Neuronal stem cell (in vitro differentiated cells): ENCODE data around the gene CUL9.

Experiments used
- DNase-seq: peaks from one replicate; pipeline ENCODE4 v3.0.0-alpha.2; 2013; ENCODE audit warnings: low spot score
- H2AFZ ChIP-seq: one replicate; pipeline ENCODE4 v1.6.1; 2013; ENCODE audit warnings: mild to moderate bottlenecking, low read length, inconsistent platforms
- H2AK5ac ChIP-seq: 2 replicates; pipeline ENCODE4 v1.6.1; 2013; ENCODE audit warnings: low read depth, mild to moderate bottlenecking, inconsistent platforms, low read length, moderate library complexity, mixed read lengths
- H2BK120ac ChIP-seq: 2 replicates; pipeline ENCODE4 v1.6.1; 2013; ENCODE audit warnings: low read depth, mild to moderate bottlenecking, inconsistent platforms, low read length, moderate library complexity, mixed read lengths
- H2BK12ac ChIP-seq: one replicate; pipeline ENCODE4 v1.6.1; 2013; ENCODE audit warnings: low read length, inconsistent platforms
- H2BK15ac ChIP-seq: 2 replicates; pipeline ENCODE4 v1.6.1; 2013; ENCODE audit warnings: mild to moderate bottlenecking, low read length, inconsistent platforms, mixed read lengths
- H2BK5ac ChIP-seq: one replicate; pipeline ENCODE4 v1.6.1; 2013; ENCODE audit warnings: inconsistent platforms, mild to moderate bottlenecking, low read length, moderate library complexity
- H3K14ac ChIP-seq: one replicate; pipeline ENCODE4 v1.6.1; 2013; ENCODE audit warnings: low read length, inconsistent platforms
- H3K18ac ChIP-seq: 2 replicates; pipeline ENCODE4 v1.6.1; 2013; ENCODE audit warnings: low read length, inconsistent platforms
- H3K23ac ChIP-seq: 2 replicates; pipeline ENCODE4 v1.6.1; 2013; ENCODE audit warnings: low read depth, mild to moderate bottlenecking, mixed read lengths, low read length, inconsistent platforms; ENCODE audit not compliant: poor library complexity
- H3K27ac ChIP-seq: replicated peaks from 3 replicates; pipeline ENCODE4 v1.5.1; 2013; ENCODE audit warnings: low read length, inconsistent platforms
- H3K27me3 ChIP-seq, 3 experiments: 2 replicates each; pipeline ENCODE4 v1.6.1; 2013; ENCODE audit warnings: low read length in 3 of 3, mild to moderate bottlenecking in 2 of 3, inconsistent platforms in 1 of 3, low read depth in 1 of 3, mixed read lengths in 1 of 3, moderate library complexity in 1 of 3; ENCODE audit not compliant: control insufficient read depth in 3 of 3, insufficient read depth in 3 of 3
- H3K36me3 ChIP-seq, 2 donors: replicated peaks in 1 of 2; 2 replicates each; pipeline ENCODE4 v1.6.1; 2013; ENCODE audit warnings: low read length in 2 of 2; ENCODE audit not compliant: control insufficient read depth in 2 of 2, insufficient read depth in 2 of 2
- H3K4ac ChIP-seq: 2 replicates; pipeline ENCODE4 v1.6.1; 2013; ENCODE audit warnings: inconsistent platforms, mild to moderate bottlenecking, low read length, moderate library complexity
- H3K4me1 ChIP-seq, 2 donors: 1 replicate in 1 of 2; 2 replicates in 1 of 2; pipeline ENCODE4 v1.6.1; 2013; ENCODE audit warnings: low read length in 2 of 2, low read depth in 1 of 2; ENCODE audit not compliant: control insufficient read depth in 2 of 2, insufficient read depth in 1 of 2
- H3K4me2 ChIP-seq: one replicate; pipeline ENCODE4 v1.6.1; 2013; ENCODE audit warnings: mild to moderate bottlenecking, low read length, inconsistent platforms; ENCODE audit not compliant: insufficient read depth, poor library complexity, severe bottlenecking
- H3K4me3 ChIP-seq, 2 donors: 2 replicates each; pipeline ENCODE4 v1.5.1; 2013; ENCODE audit warnings: low read length in 2 of 2, mild to moderate bottlenecking in 2 of 2, inconsistent platforms in 1 of 2, moderate library complexity in 1 of 2
- H3K79me1 ChIP-seq: one replicate; pipeline ENCODE4 v1.6.1; 2013; ENCODE audit warnings: low read depth, mild to moderate bottlenecking, inconsistent platforms, low read length, moderate library complexity
- H3K9ac ChIP-seq: one replicate; pipeline ENCODE4 v1.6.1; 2013; ENCODE audit warnings: mild to moderate bottlenecking, low read depth, low read length, inconsistent platforms; ENCODE audit not compliant: poor library complexity
- H3K9me3 ChIP-seq, 2 donors: replicated peaks in 1 of 2; 2 replicates each; pipeline versions ENCODE3 to v1.6.1; 2013; ENCODE audit warnings: low read length in 2 of 2, mild to moderate bottlenecking in 2 of 2, inconsistent platforms in 1 of 2, low read depth in 1 of 2, mixed read lengths in 1 of 2, moderate library complexity in 1 of 2; ENCODE audit not compliant: control insufficient read depth in 2 of 2, insufficient read depth in 1 of 2
- H4K8ac ChIP-seq: one replicate; pipeline ENCODE4 v1.6.1; 2013; ENCODE audit warnings: low read depth, mild to moderate bottlenecking, inconsistent platforms, low read length, moderate library complexity
- H4K91ac ChIP-seq: one replicate; pipeline ENCODE4 v1.6.1; 2013; ENCODE audit warnings: low read length, low read depth, mild to moderate bottlenecking, inconsistent platforms; ENCODE audit not compliant: poor library complexity
- WGBS, 2 donors: extraction: QIAGEN DNeasy Blood & Tissue Kit; methylation state at CpG; one replicate each; pipeline ENCODE4 v1.1.7; 2013; ENCODE audit warnings: missing lambda C conversion rate in 2 of 2, mixed read lengths in 1 of 2; ENCODE audit not compliant: insufficient read length in 2 of 2, insufficient replicate concordance in 1 of 2; ENCODE audit errors: extremely low coverage in 2 of 2; 5-methylcytosine and 5-hydroxymethylcytosine counted together

Gene CUL9

GRCh38 chr6:43255408-43256054, 73.5 kb downstream of the CUL9 start:
- no peak overlapping the region for H3K23ac ChIP-seq

GRCh38 chr6:43256670-43257366, 74.8 kb downstream of the CUL9 start:
- no peak overlapping the region for H4K8ac ChIP-seq
- no peak overlapping the region for H2AK5ac ChIP-seq
- WGBS, 2 donors = no CpG with 5 or more reads among the region's 9 CpGs
- no peaks in the 10 kb centered on the region for H3K9me3 ChIP-seq
- H3K14ac ChIP-seq = peak overlapping the region; percentile 27
- peaks cover 4 to 13% of the 10 kb centered on the region in 2 donors for H3K36me3 ChIP-seq
- no peak overlapping the region for H3K18ac ChIP-seq
- H3K4ac ChIP-seq = no peak overlapping the region
- no peaks in the 10 kb centered on the region for H3K27me3 ChIP-seq
- no peak overlapping the region for H3K4me2 ChIP-seq
- H3K9ac ChIP-seq = no peak overlapping the region
- H3K79me1 ChIP-seq = no peaks in the 10 kb centered on the region
- H2AFZ ChIP-seq = no peak overlapping the region
- H2BK15ac ChIP-seq = no peak overlapping the region
- H4K91ac ChIP-seq = no peak overlapping the region
- no peak overlapping the region for H3K23ac ChIP-seq
- no peak overlapping the region for H3K27ac ChIP-seq
- no peak overlapping the region for H3K4me3 ChIP-seq
- H3K4me1 ChIP-seq = peaks cover 0 to under 1% of the 10 kb centered on the region in 2 donors
- H2BK12ac ChIP-seq = no peak overlapping the region
- H2BK5ac ChIP-seq = no peak overlapping the region
- DNase-seq = no peak
- no peak overlapping the region for H2BK120ac ChIP-seq

More at GRCh38 chr6:43255408-43256054, 73.5 kb downstream of the CUL9 start:
- Histone ChIP-seq H3K18ac (no peak overlapping the region), H3K27ac (no peak overlapping the region), H3K27me3 (no peaks in the 10 kb centered on the region), H2BK120ac (no peak overlapping the region), H2BK12ac (no peak overlapping the region), H3K9me3 (no peaks in the 10 kb centered on the region), H4K91ac (no peak overlapping the region), H2BK5ac (no peak overlapping the region), H3K4me2 (no peak overlapping the region), H3K14ac (no peak overlapping the region), H3K4me1 (peaks cover 2 to 11% of the 10 kb centered on the region in 2 donors), H3K4me3 (peak overlapping the region in 1 of 2 donors; percentile 18), H3K79me1 (no peaks in the 10 kb centered on the region), H3K9ac (peak overlapping the region; percentile 54), H3K4ac (no peak overlapping the region), H2BK15ac (no peak overlapping the region), H4K8ac (no peak overlapping the region), H3K36me3 (peaks cover 4 to 13% of the 10 kb centered on the region in 2 donors), H2AFZ (no peak overlapping the region), H2AK5ac (peak overlapping the region; percentile 11)
- no peak for DNase-seq
- WGBS, 2 donors = no CpG with 5 or more reads among the region's 11 CpGs

DNA sequence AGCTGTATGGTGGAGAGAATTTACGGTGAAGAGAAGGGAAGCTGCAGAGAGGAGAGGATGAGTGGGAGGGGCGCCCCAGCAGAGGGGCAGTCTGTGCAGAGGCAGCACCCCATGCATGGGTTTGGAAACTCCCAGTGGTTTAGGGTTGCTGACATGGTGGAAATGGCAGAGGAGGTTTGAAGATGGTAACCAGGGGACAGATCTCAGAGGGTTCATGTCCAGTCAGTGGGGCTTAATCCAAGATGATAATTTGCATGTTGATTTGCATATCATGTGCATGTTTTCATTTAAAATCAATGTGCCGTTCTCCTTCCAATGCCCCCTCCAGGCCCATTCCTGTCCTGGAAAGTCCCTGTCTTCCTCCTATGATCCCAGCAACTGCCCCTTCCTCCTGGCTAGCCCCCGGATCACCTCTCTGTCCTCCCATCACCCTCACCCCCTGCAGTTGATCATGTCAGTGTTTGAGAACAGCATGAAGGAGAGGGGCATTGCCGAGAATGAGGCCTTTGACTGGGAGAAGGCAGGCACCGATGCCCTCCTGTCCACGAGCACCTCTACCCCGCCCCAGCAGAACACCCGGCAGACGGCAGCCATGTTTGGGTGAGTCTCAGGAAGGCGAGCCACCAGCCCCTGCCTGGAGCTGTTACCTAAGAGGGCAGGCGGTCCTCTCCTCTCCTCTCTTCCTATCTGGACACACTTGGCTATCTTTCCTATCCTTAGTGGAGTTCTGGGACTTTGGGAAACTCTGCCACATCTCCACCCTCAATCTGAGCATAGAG, 75.6 kb downstream of the CUL9 start:
- no peak overlapping the region for H3K18ac ChIP-seq
- peak overlapping the region; percentile 27 for H3K14ac ChIP-seq
- H4K91ac ChIP-seq = no peak overlapping the region
- no peak overlapping the region for H3K4ac ChIP-seq
- peaks cover 4 to 13% of the 10 kb centered on the region in 2 donors for H3K36me3 ChIP-seq
- H2BK5ac ChIP-seq = no peak overlapping the region
- H3K4me1 ChIP-seq = peaks cover 0 to 3% of the 10 kb centered on the region in 2 donors
- H2BK12ac ChIP-seq = no peak overlapping the region
- no peak overlapping the region for H2BK15ac ChIP-seq
- no peak overlapping the region for H3K9ac ChIP-seq
- no CpG with 5 or more reads among the region's 12 CpGs for WGBS, 2 donors
- H3K23ac ChIP-seq = no peak overlapping the region
- H3K9me3 ChIP-seq = no peaks in the 10 kb centered on the region
- no peak overlapping the region for H2BK120ac ChIP-seq
- H4K8ac ChIP-seq = no peak overlapping the region
- no peak overlapping the region for H3K4me2 ChIP-seq
- no peaks in the 10 kb centered on the region for H3K27me3 ChIP-seq
- no peak for DNase-seq
- no peaks in the 10 kb centered on the region for H3K79me1 ChIP-seq
- H3K4me3 ChIP-seq = no peak overlapping the region
- H2AK5ac ChIP-seq = no peak overlapping the region
- no peak overlapping the region for H3K27ac ChIP-seq
- H2AFZ ChIP-seq = no peak overlapping the region

GRCh38 chr6:43258180-43258579, 76.2 kb downstream of the CUL9 start:
- H3K27ac ChIP-seq = no peak overlapping the region
- no peak overlapping the region for H3K14ac ChIP-seq
- H2BK5ac ChIP-seq = no peak overlapping the region
- no peak overlapping the region for H3K4me2 ChIP-seq
- no peak overlapping the region for H4K8ac ChIP-seq
- H2AK5ac ChIP-seq = no peak overlapping the region
- H2BK15ac ChIP-seq = no peak overlapping the region
- H3K36me3 ChIP-seq = peaks cover 4 to 13% of the 10 kb centered on the region in 2 donors
- H3K79me1 ChIP-seq = no peaks in the 10 kb centered on the region
- no peaks in the 10 kb centered on the region for H3K9me3 ChIP-seq
- WGBS, 2 donors = no CpG with 5 or more reads among the region's 4 CpGs
- H3K18ac ChIP-seq = no peak overlapping the region
- H2BK120ac ChIP-seq = no peak overlapping the region
- no peak overlapping the region for H3K4ac ChIP-seq
- no peak overlapping the region for H2AFZ ChIP-seq
- peaks cover 0 to 3% of the 10 kb centered on the region in 2 donors for H3K4me1 ChIP-seq
- no peak for DNase-seq
- no peak overlapping the region for H3K4me3 ChIP-seq
- no peak overlapping the region for H3K9ac ChIP-seq
- no peak overlapping the region for H4K91ac ChIP-seq
- H3K23ac ChIP-seq = no peak overlapping the region
- no peaks in the 10 kb centered on the region for H3K27me3 ChIP-seq
- no peak overlapping the region for H2BK12ac ChIP-seq
